SIG-M5 (cell line): ENCODE results near the gene SIKE1.
A peak's percentile ranks its signal among the peaks of the same experiment; 100 is the strongest.
"Not testable (repeated sequence)": the region's sequence is repeated elsewhere in the genome, so short reads cannot be mapped to it uniquely, and the experiment has no call there.

Experiments used
- DNase-seq: peaks from one replicate; lab custom pipeline; 2025; lab: John Stamatoyannopoulos, UW

The SIKE1 gene

GRCh38 chr1:114780344-114781226 is at the start of gene SIKE1:
Gene SIKE1 (minus strand): TSS chr1:114780685. CDS start chr1:114780607, 78 bp downstream.
- DNase-seq: peak; percentile 60

DNA sequence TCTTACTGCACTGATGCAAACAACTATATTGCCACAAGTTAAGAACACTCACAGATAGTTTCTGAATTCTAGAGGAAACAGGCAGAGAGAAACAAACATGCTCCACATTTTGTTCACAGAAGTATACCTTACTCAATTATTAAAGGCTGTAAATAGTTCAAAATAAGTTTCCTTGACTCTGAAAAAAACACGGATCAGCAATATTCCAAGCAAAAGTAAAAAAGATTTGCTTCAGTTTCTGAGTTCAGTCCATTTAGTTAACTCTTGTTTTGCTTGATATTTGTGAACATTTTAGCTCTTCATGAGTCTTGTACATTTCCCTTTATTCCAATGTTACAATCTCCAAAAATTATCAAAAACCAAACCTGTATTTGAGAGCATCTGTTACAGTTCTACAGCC is 49.6 kb upstream of the SIKE1 start:
- DNase-seq: not testable (repeated sequence)

GRCh38 chr1:114828251-114828650 is 47.8 kb upstream of the SIKE1 start:
- no peak for DNase-seq

GRCh38 chr1:114821978-114822377 is 41.5 kb upstream of the SIKE1 start:
- no peak for DNase-seq

GRCh38 chr1:114820392-114820791 is 39.9 kb upstream of the SIKE1 start:
- no peak for DNase-seq

- DNase-seq: no peak
Observed at GRCh38 chr1:114819869-114820268, 39.4 kb upstream of the SIKE1 start.

DNA sequence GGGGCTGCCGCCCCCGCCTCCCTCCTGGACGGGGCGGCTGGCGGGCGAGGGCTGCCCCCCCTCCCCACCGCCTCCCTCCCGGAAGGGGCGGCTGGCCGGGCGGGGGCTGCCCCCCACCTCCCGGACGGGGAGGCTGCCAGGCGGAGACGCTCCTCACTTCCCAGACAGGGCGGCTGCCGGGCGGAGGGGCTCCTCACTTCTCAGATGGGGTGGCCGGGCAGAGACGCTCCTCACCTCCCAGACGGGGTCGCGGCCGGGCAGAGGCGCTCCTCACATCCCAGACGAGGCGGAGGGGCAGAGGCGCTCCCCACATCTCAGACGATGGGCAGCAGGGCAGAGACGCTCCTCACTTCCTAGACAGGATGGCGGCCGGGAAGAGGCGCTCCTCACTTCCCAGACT is 24.0 kb upstream of the SIKE1 start:
- DNase-seq: not testable (repeated sequence)

DNA sequence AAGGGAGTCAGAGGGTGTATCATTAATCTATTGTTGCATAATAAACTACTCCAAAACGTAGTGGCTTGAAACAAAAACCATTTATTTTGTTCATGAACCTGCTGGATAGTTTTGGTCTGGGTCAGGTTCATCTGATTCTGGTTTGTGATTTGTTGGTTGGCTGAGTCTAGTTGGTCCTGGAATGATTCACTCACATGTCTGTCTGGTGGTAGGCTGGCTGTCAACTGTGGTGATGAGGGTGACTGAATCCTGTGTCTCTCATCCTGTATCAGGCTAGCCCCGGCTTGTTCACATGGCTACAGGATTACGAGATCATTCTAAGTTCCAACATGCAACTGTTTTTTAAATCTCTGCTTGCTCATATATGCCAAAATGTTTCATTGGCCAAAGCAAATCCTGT is 22.5 kb upstream of the SIKE1 start:
- DNase-seq: no peak

DNA sequence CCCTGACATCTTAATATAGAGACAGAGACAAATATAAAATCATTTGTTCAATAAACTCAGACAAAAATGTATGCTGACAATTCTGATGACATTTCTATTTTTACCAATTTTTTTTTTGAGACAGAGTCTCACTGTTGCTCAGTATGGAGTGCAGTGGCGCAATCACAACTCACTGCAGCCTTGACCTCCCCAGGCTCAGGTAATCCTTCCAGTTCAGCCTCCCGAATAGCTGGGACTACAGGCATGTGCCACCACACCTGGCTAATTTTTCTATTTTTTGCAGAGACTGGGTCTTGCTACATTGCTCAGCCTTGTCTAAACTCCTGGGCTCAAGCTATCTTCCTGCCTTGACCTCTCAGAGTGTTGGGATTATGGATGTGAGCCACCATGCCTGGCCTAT is 13.6 kb upstream of the SIKE1 start:
- no peak for DNase-seq

GRCh38 chr1:114790581-114790980 is 10.1 kb upstream of the SIKE1 start:
- not testable (repeated sequence) for DNase-seq

- DNase-seq: not testable (repeated sequence)
Observed at GRCh38 chr1:114786440-114786839, 6.0 kb upstream of the SIKE1 start.

GRCh38 chr1:114782476-114782875 is 2.0 kb upstream of the SIKE1 start:
- DNase-seq: no peak

GRCh38 chr1:114779722-114780121 is 763 bp downstream of the SIKE1 start:
- DNase-seq: no peak

DNA sequence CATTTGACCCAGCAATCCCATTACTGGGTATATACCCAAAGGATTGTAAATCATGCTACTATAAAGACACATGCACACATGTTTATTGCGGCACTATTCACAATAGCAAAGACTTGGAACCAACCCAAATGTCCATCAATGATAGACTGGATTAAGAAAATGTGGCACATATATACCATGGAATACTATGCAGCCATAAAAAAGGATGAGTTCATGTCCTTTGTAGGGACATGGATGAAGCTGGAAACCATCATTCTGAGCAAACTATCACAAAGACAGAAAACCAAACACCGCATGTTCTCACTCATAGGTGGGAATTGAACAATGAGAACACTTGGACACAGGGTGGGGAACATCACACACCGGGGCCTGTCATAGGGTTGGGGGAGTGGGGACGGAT is 3.8 kb downstream of the SIKE1 start:
- not testable (repeated sequence) for DNase-seq

DNA sequence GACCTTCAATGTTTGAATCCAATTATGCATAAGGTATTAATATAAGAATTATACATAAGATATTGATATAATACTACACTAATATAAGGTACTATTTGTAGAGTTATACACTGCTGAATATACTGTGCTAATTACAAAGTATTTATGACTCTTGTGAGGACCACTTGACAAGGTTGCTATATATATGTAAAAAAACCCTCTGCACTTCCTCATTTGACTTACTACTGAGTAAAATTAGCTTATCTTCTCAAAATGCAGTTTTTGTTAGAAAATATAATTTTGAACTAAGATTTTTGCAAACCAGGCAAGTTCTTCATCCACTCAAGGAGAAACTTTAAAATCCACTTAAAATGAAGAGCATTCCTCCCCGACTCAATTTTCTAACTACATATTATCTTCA is 8.5 kb downstream of the SIKE1 start:
- DNase-seq: no peak

DNA sequence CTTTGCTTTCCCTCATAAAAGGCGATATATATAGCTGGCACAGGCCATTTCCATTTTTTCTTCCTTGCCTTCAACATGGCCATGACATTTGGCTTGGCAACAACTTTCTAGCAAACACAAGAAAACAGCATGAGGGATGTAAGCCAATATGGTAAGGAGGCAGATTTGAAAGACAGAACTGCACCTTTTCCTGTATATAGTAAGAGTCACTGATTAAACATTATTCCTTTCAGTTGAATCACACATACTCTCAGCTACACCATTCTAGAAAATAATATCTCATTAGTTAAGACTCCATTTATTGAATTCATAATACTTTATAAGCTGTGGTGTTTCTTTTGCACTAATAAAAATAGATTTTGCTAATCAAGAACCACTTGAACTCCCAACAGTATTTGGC is 9.5 kb downstream of the SIKE1 start:
- no peak for DNase-seq

DNA sequence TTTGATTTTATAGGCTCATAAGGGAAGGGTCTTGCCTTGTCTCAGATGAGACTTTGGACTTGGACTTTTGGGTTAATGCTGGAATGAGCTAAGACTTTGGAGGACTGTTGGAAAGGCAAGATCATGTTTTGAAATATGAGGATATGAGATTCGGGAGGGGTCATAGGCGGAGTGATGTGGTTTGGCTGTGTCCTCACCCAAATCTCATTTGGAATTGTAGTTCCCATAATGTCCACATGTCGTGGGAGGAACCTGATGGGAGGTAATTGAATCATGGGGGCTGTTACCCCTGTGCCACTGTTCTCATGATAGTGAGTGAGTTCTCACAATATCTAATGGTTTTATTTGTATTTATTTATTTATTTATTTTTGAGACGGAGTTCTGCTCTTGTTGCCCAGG is 15.8 kb downstream of the SIKE1 start:
- DNase-seq: no peak

DNA sequence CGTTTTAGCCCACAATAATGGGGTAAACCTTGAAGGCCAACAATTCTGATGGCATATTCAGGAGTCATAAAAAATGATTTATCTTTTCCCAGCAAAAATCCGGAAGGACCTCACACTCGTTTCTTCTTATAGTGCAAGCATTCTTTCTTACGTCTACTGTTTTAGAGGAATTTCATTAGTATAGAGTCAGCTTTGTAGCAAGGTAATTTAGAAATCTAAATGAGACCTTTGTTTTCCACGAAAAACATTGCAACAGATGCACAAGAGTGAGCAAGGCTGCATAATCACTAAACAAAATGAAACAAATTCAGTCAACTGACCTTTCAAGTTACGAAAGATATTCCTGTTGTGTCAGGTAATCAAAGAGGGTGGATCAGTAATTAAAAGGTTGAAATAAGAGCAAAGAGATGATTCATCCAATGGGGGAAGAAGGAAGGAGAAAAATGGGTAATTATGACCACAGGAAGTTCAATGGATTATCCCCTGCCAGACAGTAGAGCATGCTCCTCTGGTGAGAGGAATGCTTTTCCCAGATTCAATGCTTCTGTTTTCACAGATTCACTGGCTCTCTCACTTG is 22.1 kb downstream of the SIKE1 start:
- no peak for DNase-seq

DNA sequence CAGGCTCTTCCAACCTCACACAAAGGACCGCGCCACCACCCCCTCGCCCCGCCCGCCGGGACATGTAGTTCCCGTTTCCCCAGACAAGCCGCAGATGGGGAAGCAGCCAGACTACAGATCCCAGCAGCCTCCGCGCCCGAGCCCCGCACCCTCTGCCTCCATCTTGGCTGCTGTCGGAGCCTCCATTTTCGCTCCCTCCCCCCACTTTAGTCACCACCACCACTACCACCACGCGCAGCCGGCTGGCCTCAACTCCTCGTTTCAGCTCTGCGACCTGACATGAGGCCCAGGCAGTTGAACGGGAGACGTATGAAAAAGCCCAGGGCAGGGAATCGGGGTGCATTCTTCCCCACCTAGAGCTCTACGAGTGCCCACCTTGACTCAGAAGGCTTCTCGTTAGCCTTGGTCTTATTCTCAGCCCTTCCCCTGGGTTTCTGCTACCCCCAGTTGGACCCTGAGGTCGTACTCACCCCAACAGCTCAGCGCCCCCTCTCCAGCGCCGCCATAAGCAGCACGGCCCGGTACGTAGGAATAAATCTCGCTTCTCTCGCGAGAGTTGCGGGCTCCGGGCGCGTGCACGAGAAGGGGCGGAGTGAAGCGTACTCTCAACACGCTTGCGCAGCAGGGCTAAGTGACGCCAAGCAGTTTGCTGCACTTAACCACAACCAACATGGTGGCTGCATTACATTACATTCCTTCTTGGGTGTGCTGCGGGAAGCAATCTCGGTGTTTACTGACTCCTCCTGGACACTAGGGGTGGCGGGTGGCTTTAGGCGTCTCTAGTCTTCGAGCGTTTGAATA is 22.8 kb downstream of the SIKE1 start, which contains the start of gene CSDE1:
Gene CSDE1, minus strand, starts transcription at position 530 of the 801 bp plus-strand sequence. CDS start 18,094 bp downstream, outside the sequence.
- DNase-seq: peak; percentile 58

- no peak for DNase-seq
Observed at GRCh38 chr1:114756949-114757454, 23.5 kb downstream of the SIKE1 start.

GRCh38 chr1:114756009-114756892 is 24.2 kb downstream of the SIKE1 start:
- no peak for DNase-seq
